Hepatocyte (in vitro differentiated cells): ENCODE data around the gene EDA2R. TPM values are rescaled to one million over a fixed set of nuclear protein-coding genes. Genes with fewer than 3 reads are reported as not detected.

Source experiments
- DNase-seq: peaks from one replicate; pipeline ENCODE4 v3.0.0-alpha.2; 2016; ENCODE audit warnings: low spot score
- H2AFZ ChIP-seq: fragments of 200-600 bp; sonication (generic); 2 replicates; pipeline ENCODE4 v1.6.0; 2016; ENCODE audit warnings: antibody characterized with exemption, mild to moderate bottlenecking
- H3K27ac ChIP-seq: fragments of 200-600 bp; sonication (generic); 2 replicates; pipeline ENCODE4 v1.5.1; 2016; ENCODE audit warnings: mild to moderate bottlenecking
- H3K27me3 ChIP-seq: fragments of 200-600 bp; sonication (generic); 2 replicates; pipeline ENCODE4 v1.6.1; 2016
- H3K36me3 ChIP-seq: fragments of 200-600 bp; sonication (generic); replicated peaks from 2 replicates; pipeline ENCODE4 v1.5.1; 2016; ENCODE audit warnings: low read depth; ENCODE audit not compliant: insufficient read depth
- H3K4me1 ChIP-seq: fragments of 200-600 bp; sonication (generic); 2 replicates; pipeline ENCODE4 v1.5.1; 2016; ENCODE audit warnings: mild to moderate bottlenecking, moderate library complexity; ENCODE audit not compliant: insufficient read depth
- H3K4me2 ChIP-seq: fragments of 200-600 bp; sonication (generic); 2 replicates; pipeline ENCODE4 v1.6.0; 2016
- H3K4me3 ChIP-seq: fragments of 200-600 bp; sonication (generic); 2 replicates; pipeline ENCODE4 v1.5.1; 2016; ENCODE audit warnings: mild to moderate bottlenecking
- H3K79me2 ChIP-seq: fragments of 200-600 bp; sonication (generic); 2 replicates; pipeline ENCODE4 v1.6.0; 2017; ENCODE audit warnings: mild to moderate bottlenecking
- H3K9me2 ChIP-seq: fragments of 200-600 bp; sonication (generic); replicated peaks from 2 replicates; pipeline ENCODE4 v1.6.0; 2017; ENCODE audit warnings: mild to moderate bottlenecking; ENCODE audit not compliant: insufficient read depth
- H3K9me3 ChIP-seq: fragments of 200-600 bp; sonication (generic); 2 replicates; pipeline ENCODE4 v1.5.1; 2016; ENCODE audit warnings: low read depth, mild to moderate bottlenecking
- H4K20me1 ChIP-seq: fragments of 200-600 bp; sonication (generic); 2 replicates; pipeline ENCODE4 v1.6.0; 2016; ENCODE audit warnings: mild to moderate bottlenecking; ENCODE audit not compliant: insufficient read depth, poor library complexity, severe bottlenecking
- CTCF ChIP-seq: fragments of 200-600 bp; sonication (generic); IDR thresholded peaks from 2 replicates; pipeline ENCODE4 v1.5.1; 2016; ENCODE audit warnings: antibody characterized with exemption, mild to moderate bottlenecking; ENCODE audit not compliant: poor library complexity
- EZH2 ChIP-seq: fragments of 200-600 bp; sonication (generic); IDR thresholded peaks from 2 replicates; pipeline ENCODE4 v1.6.1; 2016; ENCODE audit warnings: antibody characterized with exemption, mild to moderate bottlenecking, borderline replicate concordance
- EZH2phosphoT487 ChIP-seq: fragments of 200-600 bp; sonication (generic); IDR thresholded peaks from one replicate; pipeline ENCODE4 v1.6.1; 2018; ENCODE audit warnings: antibody characterized with exemption, mild to moderate bottlenecking, low read depth, moderate library complexity; ENCODE audit not compliant: unreplicated experiment, severe bottlenecking
- polyA plus RNA-seq: library from polyadenylated mRNA; unstranded; fragments of >200 nt; fragmentation: Nextera tagmentation; extraction: Ambion mirVana; gene quantifications from 2 replicates; pipeline ENCODE4 v1.2.1, GENCODE V29; 2016
- small RNA-seq: library from RNA; depleted of rRNA; stranded (forward); fragments of <200 nt; gene quantifications from one replicate; pipeline ENCODE3, GENCODE V24; 2014
- total RNA-seq: library from RNA; depleted of rRNA; stranded (reverse); fragments of >200 nt; gene quantifications from 2 replicates; pipeline ENCODE4 v1.2.3, GENCODE V29; 2014

Gene EDA2R
- total and polyA plus RNA-seq, 2 experiments from 2014 or later = 2.3 to 4.8 TPM

- no peak for TF ChIP-seq CTCF
- no peak for TF ChIP-seq EZH2
- TF ChIP-seq EZH2phosphoT487 = no peak
- Histone ChIP-seq H2AFZ (no peak overlapping the region), H3K27ac (no peak overlapping the region), H3K9me3 (no peaks in the 10 kb centered on the region), H3K79me2 (no peaks in the 10 kb centered on the region), H3K36me3 (no peaks in the 10 kb centered on the region), H4K20me1 (no peaks in the 10 kb centered on the region), H3K27me3 (no peaks in the 10 kb centered on the region), H3K4me1 (no peaks in the 10 kb centered on the region), H3K4me2 (no peak overlapping the region), H3K4me3 (no peak overlapping the region), H3K9me2 (no peaks in the 10 kb centered on the region)
- no peak for DNase-seq
These were observed 91.0 kb downstream of the EDA2R start for GRCh38 chrX:66547847-66548369.

Small RNA genes lying within 50 kb of the gene (small RNA-seq; reads per million reads assigned to genes)
- not detected for gene RNU6-394P
